ENCODE results near the gene MAP1A. TPM values are rescaled to one million over a fixed set of nuclear protein-coding genes. Genes with fewer than 3 reads are reported as not detected.

Gene MAP1A
- total and polyA plus RNA-seq, 2 of the 13 experiments (the other 11 are each of a cell fraction or from before 2014, with no cell fraction given): 0.01 to 0.07 TPM

- no peak for TF ChIP-seq ZBED4 (CRISPR knock-in tag; IDR thresholded peaks at IDR 0.05; ENCODE audit: borderline replicate concordance)
- TF ChIP-seq SRSF9 (IDR thresholded peaks at IDR 0.05; ENCODE audit: borderline replicate concordance, insufficient read depth, low read depth, low read length, poor library complexity, severe bottlenecking): no peak
- TF ChIP-seq ZMYM4 (CRISPR knock-in tag; IDR thresholded peaks at IDR 0.05): no peak
- no peak for TF ChIP-seq CC2D1A (CRISPR knock-in tag; IDR thresholded peaks at IDR 0.05)
- TF ChIP-seq ZNF556 (CRISPR knock-in tag; IDR thresholded peaks at IDR 0.05; ENCODE audit: borderline replicate concordance): no peak
- no peak for TF ChIP-seq ZNF136 (CRISPR knock-in tag; IDR thresholded peaks at IDR 0.05; ENCODE audit: low read depth)
- 0 out of 2 replicates have a peak, but pooled peaks have one; percentile 33 for TF ChIP-seq ZNF639 (CRISPR knock-in tag; conservative IDR thresholded peaks at IDR 0.05)
- no peak for TF ChIP-seq ZNF878 (CRISPR knock-in tag; IDR thresholded peaks at IDR 0.05)
- TF ChIP-seq ZNF282 (IDR thresholded peaks at IDR 0.05; ENCODE audit: partially characterized antibody): no peak
- no peak for TF ChIP-seq ZBTB20 (CRISPR knock-in tag; IDR thresholded peaks at IDR 0.05; ENCODE audit: borderline replicate concordance, low read depth)
- no peak for TF ChIP-seq HMGXB3 (CRISPR knock-in tag; IDR thresholded peaks at IDR 0.05; ENCODE audit: borderline replicate concordance)
- TF ChIP-seq TAF1 (CRISPR knock-in tag; IDR thresholded peaks at IDR 0.05): no peak; the same call in 1 of the 2 replicates
- TF ChIP-seq AGO1 (IDR thresholded peaks at IDR 0.05; ENCODE audit: low read depth, low read length, poor library complexity, severe bottlenecking): peak; percentile 72
- 0 out of 2 replicates have a peak, but pooled peaks have one; percentile 30 for TF ChIP-seq ZNF205 (CRISPR knock-in tag; IDR thresholded peaks at IDR 0.05)
- TF ChIP-seq MYPOP (CRISPR knock-in tag; IDR thresholded peaks at IDR 0.05): peak; percentile 93; the same call in 1 of the 2 replicates
- TF ChIP-seq ZNF660 (CRISPR knock-in tag; IDR thresholded peaks at IDR 0.05; ENCODE audit: borderline replicate concordance, low read depth): no peak
These were observed 6.2 kb upstream of the MAP1A start (continued) for GRCh38 chr15:43511012-43511885.

Data from HepG2 (cell line).